Glomerular endothelial cell (primary cell): ENCODE measurements around the gene UQCR11. TPM values are rescaled to one million over a fixed set of nuclear protein-coding genes. Genes with fewer than 3 reads are reported as not detected.

Experiments
- DNase-seq: peaks from one replicate; pipeline ENCODE4 v3.0.0-alpha.2; 2011; ENCODE audit warnings: low read depth, low spot score; ENCODE audit errors: extremely low read depth
- total RNA-seq: library from RNA; depleted of rRNA; stranded (reverse); fragments of >200 nt; gene quantifications from 2 replicates; pipeline ENCODE4 v1.2.3, GENCODE V29; 2015

The UQCR11 gene
- total RNA-seq, 1 donor from 2014 or later, result 63.1 TPM

DNA sequence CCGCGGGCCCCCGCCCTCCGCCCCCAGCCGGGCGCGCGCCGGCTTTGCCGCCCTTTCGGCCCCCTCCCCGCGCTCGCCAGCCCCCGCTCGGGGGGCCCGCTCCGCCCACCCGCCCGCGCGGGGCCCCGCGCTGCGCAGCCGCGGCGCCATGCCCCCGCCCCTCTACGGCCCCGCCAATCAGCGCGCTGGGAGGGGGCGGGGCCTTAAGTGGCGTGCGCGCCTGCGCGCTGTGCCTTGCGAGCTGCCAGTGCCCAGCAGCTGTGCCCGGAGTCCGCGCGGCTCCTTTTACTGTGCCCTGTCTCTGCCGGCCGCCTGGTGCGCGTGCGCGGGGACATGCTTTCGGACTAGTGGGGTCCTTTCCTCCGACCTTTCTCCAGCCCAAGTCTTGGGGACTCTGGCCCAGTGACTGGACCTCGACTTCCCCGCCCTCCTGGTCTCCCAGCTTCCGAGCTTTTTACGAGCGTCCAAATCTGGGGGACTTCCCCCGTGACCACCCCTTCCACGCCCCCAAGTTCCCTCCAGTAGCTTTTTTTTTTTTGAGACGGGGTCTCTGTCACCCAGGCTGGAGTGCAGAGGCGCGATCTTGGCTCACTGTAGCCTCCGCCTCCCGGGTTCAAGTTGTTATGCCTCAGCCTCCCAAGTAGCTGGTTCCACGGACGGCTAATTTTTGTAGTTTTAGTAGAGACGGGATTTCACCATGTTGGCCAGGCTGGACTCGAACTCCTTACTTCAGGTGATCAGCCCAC is 12.3 kb downstream of the UQCR11 start, which contains the start of gene MBD3:
TSS of gene MBD3 (minus strand) at position 111 of the 746 bp plus-strand sequence. CDS start 234 bp downstream, outside the sequence.
- peak; percentile 42 for DNase-seq

DNA sequence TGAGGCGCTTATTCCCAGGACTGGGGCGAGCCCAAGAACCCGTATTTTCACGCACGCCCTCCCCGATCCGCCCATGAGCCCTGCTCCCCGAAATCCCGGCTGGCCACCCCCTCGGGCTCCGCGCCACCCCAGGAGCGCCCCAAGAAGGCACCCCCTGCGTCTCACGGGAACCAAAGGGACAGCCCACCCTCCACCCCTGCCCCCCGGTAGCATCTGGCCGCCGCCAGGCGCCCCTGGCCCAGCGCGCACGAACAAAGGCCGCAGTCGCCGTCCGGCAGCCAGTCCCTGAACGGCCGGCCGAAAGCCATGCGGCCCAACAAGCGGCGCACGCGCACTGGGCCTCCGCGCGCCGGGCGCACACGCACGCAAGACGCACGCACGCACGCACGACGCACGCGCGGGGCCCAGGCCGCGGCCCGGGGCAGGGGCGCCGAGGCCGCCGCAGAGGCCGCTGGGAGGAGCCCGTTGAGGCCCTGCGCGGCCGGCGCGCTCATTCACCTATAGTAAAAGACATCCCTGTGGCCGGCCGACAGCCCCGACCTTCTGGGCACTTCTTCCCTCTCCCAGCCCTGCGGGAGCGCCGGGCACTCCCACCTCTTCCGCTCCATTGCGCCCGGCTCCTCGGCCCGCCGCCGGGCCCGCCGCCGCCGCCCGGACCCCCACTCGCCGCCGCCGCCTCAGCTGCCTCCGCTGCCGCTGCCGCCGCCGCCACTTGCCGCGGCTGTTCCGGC is 13.1 kb downstream of the UQCR11 start:
- DNase-seq, result no peak

DNA sequence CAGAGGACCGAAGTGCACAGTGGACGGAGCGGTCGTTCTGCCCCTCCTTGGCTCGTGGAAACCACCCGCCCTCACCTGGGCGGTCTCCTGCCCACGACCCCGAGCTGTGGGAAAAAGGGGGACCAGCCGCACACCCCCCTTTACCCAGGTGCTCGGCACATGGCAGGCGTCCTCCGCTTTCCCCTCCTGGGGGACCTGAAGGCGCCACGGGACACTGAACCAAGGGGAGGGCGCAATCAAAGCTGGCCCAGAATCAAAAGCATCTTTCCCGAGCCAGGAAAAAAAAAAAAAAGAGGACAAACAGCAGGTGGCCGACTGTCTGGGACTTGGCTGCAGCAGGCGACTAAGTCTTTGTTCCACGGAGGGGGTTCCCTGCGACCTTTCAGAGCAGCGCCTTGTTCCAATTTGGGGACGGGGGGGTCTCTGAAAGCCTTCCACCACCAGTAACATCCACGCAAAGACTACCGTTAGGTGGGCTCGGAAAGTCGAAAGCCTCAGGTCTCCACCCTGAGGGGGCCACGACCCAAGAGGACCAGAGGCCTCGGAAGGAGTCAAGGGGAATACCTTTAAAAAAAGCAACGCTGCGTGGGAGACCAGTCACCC is 13.7 kb downstream of the UQCR11 start:
- DNase-seq, result no peak

DNA sequence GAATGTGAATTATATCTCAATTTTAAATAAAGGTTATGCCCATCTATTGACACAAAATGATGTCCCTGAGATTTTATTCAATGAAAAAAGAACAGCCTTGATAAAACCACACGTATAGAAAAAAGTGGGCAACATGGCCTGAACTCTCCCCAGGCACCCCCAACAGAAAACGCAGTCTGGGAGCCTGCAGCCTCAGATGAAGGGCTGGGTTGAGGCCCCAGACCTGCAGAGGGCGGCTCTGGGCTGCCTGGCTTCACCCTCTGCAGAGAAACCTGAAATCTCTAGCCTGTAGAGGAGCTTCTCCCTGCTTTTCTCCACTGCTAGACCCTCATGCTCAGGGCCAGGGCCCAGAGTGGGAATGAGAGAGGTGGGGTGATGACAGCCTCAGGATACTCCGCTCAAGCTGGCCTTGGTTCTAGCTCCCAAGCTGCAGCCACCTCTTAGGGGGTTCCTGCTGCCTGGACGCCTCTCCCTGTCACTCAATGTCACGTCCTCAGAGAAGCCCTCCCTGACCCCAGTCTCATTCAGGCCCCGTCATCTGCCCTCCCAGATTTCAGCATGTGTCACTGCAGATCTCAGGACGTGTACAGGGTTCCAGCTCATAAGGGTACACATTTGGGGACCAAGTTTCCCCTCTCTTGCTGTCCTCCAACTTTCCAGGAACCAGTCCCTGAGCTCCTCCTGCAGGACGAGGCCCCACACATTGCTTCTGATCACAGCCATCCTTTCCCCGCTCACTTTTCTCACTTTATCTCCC is 14.4 kb downstream of the UQCR11 start:
- no peak for DNase-seq

DNA sequence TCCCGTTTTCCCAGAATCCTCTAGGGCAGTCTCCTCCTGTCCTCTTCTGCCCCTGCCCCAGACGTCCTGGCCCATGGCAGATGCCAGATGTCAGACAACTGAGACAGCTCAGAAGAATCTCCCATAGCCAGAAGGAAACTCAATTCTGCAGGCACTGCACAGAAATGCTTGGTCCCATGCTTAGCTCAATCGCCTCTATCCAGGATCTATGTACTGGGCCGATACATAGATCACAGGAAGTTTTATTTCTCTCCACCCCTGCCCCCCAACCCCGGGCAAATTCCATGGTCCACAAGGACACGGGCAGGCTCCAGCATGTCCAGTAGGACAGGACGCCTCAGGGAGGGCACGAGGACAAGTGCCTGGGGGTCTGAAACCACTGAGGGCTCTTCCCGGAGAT is 17.4 kb downstream of the UQCR11 start:
- no peak for DNase-seq

DNA sequence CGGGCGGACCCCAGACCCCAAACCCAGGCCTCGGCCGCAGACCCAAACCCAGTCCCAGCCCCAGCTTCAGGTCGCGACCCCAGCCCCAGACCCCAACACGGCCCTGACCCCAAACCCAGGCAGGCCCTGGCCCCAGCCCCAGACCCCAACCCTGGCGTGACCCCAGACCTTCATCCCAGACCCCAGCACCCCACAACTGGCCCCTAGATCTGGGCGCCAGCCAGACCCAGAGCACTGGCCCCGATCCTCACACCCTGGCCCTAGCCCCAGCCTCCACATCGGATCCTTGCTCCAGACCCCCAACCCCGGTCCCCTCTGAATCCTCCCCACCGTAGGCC is 20.1 kb downstream of the UQCR11 start:
- no peak for DNase-seq

DNA sequence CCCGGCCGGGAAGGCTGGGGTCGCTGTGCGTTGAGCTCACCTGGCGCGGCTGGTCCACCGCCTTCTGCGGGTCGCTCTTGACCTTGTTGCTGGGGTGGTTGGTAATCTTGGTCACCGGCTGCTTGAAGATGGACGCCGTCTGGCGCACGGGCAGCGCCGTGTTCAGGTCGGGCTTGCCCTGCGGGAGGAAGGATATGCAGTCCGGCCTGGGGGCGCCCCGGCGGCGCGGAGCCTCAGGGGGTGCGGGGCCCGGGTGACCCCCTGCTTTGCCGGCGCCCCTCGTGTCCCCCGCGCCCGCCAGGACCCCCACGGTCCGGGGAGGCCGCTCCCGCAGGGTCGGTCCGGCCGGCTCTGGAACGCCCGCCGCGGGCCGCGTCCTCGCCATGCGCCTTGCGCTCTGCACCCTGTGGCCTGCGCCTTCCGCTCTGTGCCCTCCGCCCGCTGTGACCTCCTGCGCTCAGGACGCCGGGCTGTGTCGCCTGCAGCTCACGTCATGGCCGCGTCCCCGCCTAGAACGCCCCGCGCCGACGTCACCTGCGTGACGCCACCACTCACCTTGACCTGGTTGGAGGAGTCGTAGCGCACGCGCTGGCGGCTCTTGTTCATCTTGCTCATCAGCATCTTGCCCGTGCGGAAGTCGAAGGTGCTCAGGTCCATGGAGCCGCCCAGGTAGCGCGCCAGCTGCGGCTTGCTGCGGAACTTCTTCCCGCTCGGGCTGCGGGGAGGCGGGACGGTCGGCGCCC is 20.6 kb downstream of the UQCR11 start:
- DNase-seq, result no peak

DNA sequence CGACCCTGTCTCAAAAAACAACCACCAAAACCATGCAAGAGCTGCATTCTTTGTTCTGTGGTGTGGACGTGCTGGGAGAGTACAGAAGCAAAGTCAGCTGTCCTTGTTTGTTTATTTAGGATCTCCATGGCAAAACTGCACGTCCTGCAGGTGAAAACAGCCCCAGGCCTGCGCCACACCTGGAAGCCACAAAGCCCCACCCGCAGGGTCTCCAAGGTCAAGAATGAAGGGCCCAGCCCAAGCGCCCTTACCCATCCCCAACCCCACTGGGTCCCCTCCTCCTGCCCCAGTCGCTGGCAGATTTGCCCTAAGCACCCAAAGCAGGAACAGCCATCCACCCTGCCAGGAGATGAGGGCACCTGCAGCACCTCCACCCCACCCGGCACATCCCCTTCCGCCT is 23.1 kb downstream of the UQCR11 start:
- no peak for DNase-seq

DNA sequence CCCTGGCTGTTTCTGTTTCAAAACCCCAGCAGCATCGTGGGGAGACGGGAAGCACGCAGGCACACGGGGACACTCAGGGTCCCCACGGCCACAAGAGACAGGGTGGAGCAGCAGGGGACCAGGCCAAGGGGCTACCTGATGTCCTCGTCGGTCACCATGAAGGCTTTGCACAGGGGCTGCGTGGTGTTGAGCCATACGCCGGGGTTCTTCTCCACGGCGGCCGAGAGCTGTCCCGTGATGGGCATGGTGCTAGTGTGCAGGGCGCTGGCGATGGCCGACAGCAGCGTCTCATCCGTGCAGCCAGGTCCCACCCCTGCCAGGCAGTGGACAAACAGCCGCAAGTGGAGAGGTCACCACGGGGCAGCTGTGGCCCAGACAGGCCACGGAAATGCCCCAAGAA is 24.3 kb downstream of the UQCR11 start:
- DNase-seq, result no peak

DNA sequence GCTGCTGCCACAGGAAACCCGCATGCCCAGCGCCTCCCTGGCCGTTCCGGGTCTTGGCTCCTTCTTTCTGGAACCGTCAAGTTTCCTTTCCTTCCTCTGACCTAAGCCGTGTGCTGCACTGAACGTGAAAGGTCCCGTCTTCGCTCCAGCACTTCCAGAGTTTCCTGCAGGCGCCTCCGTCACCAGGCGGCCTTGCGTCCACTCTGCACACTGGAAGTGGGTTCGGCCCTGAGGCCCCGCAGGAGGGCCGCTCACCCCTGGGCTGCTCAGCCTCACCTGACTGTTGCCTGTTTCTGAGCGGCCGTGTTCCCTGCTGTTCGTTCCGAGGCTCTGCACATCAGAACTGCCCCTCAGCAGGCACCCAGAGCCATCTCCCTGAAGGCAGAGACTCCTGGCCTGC is 24.9 kb downstream of the UQCR11 start:
- DNase-seq, result no peak

DNA sequence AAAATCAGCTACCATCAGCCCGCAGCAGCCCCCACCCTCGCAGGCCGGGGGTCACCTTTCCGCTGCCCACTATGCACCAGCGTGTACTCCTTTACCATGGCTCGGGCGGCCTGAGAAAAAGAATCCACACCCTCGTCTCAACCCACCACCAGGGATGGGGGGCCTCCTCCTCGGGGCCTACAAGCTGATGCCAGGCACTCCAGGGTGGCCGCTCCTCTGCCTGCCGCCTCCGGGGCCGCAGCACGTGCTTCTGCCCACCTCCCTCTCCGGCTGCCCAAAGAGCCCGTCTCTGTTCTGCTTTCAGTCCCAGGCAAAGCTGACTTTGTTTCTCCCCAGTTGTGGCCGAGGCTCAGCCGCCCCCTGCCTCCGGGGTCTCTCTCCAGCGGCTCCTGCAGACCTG is 26.0 kb downstream of the UQCR11 start:
- no peak for DNase-seq

DNA sequence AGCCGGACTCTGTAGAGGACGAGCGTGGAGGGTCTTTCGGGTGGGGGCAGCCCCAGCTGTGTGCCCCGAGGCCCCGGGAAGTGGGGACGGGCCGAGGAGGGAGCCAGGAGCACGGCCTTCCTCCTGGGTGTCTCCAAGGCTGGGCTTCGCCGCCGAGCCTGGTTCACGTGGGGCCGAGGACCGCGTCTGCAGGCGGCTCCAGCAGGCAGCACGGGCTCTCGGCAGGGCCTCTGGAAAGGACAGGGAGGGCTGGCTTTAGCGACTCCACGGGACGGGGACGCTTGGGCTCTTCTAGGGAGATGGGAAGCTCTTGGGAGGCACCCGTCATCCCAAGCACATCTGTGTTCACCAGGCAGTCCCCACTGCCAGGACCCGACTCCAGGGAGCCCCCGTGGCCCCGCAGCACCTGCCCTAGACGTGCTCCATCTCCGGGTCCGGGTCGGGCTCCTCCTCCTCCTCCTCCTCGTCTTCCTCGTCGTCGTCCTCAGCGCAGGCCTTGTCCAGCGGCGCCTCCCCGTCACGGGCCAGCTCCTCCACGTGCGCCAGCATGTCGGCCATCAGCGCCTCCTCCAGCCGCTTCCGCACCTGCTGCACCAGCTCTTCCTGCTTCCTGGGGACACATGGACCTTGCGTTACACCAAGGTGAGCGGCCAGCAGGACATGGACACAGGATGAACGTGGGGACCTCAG is 27.2 kb downstream of the UQCR11 start:
- DNase-seq, result no peak

DNA sequence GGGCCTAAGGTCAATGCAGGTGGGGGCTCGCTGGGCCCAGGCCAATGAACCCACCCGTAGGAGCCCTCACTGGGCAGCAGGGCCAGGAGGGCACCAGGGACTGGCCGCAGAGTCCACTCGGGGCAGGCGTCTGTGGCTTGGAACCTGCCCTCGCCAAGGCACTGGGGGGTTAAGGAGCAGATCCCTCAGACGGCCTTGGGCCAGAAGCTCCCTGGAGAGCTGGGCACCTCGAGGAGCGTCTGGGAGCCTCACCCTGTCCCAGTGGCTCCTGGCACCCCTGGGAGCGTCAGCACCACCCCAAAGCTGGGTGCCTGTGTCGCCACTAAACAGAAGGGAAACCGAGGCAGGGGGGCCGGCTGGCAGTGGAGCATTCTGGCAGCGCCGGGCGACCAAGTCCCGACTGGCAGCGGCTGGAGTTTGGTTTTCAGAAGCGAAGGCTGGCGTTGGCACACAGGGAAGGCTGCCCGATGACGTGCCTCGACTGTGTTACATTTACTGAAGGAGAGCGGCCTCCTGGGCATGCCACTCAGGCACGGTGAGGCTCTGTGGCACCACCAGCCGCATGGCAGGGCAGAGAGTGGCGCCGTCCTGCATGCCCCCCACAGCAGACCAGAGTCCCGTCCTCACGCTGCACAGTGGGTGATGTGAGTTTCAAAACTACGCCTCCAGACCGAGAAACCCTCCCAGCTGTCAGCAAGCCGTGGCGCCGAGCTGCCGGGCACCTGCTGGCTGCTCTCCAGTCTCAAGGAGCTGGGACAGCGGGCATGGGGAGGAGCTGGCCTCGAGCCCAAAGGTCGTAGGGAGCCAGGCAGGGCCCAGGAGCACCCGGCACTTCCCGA is 28.0 kb downstream of the UQCR11 start:
- no peak for DNase-seq

DNA sequence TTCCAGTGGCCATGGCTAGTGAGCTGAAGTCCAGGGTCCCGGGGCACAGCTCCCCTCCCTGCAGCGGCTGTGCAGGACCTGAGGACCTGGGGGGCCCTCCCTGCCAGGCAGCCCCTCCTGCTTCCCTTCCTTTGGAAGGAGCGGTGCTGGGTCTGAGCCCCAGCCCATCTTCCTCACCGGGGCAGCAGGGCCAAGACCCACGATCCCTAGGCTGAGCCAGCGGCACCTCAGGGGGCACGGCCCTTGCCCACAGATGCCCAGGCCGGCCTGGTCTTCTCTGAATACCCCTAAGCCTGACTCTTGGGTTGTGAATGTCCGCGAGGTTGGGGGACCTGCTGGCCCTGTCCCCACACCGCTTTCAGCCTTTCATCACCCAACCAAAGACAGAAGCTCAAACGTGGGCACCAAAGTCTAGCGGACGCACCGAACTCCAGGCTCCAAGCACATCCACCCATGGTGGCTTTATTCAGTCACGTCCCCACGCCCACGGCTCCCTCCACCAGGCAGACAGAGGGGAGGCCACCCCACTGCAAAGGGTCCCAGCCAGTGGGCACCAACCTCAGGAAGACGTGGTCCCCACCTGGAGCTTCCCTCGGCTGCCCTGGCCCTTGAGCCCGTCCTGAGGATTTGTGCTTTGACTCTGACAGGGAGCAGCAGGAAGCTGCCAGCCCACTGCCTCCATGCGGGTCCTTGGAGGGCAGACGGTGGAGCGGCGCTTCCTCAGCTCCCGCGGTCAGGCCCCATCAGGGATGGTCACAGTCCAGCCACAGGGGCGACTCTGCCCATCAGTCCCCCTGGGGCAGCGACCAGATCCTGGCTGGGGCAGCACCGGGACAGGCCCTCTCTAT is 28.8 kb downstream of the UQCR11 start:
- DNase-seq, result no peak

DNA sequence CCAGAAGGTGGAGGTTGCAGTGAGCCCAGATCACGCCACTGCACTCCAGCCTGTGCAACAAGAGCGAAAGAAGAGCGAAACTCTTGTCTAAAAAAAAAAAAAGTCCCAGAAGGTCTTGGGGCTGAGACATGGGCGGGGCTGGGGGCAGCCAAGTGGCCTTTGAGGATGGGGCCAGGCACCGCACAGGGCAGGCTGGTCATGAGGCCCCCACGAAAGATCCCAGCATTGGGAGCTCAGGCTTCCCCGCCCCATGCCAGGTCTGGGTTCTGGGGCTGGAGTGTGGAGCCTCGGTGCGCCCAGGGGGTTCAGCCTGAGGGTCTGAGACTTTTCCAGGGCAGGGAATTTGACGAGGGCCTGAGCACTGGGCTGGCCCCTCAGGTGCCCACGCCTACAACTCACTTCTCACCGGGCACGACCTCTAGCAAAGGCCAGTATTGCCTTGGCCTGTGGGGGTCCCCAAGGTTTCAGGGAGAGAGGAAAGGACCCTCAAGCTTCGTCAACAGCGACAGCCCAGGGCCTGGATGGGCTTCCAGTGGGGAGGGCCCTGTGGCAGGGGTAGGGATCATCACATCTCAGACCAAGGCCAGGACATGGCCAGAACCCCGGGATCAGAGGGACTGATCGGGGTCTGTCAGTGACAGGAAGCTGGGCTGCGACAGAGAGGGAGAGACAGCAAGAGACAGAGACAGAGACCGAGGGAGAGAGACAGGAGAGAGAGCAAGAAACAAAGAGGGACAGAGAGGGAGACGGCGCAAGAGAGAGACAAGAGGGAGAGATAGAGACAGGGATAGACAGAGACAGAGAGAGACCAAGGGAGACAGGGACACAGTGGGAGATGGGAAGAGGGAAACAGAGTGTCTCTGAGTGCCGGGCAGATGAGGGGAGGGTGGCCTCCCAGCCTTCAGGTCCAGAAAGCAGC is 29.7 kb downstream of the UQCR11 start:
- DNase-seq, result no peak

DNA sequence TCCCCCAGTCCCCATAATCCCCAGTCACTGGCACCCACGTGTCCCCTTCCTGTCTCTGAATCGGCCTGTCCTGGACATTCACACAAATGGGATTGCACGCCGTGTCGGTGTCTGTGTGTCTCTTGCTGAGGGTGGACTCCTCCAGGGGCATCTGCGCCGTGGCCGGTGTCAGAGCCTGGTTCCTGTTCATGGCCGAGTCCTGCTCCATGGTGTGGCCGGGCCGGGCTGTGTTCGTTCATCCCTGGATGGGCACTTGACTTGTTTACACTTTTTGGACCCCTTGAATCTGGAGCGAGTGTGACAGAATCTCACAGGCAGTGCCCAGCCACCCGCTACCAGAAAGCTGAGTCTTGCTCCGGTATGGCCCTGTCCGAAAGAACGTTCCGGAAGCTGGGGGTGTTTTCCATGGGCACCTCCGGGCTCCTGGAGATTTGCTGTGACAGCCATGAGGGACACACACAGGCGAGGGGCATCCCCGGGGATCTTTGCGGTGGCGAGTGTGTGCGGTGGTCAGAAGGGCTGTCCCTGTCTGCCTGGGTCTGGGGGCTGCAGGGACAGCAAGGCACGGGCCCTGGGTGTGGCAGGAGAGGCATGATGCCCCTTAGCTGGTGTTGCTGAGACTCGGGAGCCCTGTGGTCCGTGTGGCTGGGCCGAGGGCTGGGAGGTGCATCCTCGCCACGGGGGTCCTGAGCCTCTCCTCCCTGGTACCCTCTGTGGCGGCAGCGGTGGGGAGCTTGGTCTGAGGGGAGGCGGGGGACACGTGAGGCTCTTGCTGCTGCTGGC is 30.7 kb downstream of the UQCR11 start:
- DNase-seq, result no peak
